ENCODE measurements around the gene PTPN1. TPM values are rescaled to one million over a fixed set of nuclear protein-coding genes. Genes with fewer than 3 reads are reported as not detected.
"Not testable (repeated sequence)": the region's sequence is repeated elsewhere in the genome, so short reads cannot be mapped to it uniquely, and the experiment has no call there.

PTPN1 gene
- total RNA-seq, 1 donor from 2014 or later: 24.1 TPM

- ATAC-seq: peak; percentile 88
Observed at GRCh38 chr20:50611128-50611810, 101.1 kb downstream of the PTPN1 start.

GRCh38 chr20:50613438-50614169 lies 103.4 kb downstream of the PTPN1 start:
- intact Hi-C loops (cut with micrococcal nuclease): no loop called here
- DNase-seq (no peak), ATAC-seq (no peak)

More at GRCh38 chr20:50611128-50611810, 101.1 kb downstream of the PTPN1 start:
- DNase-seq: peak; percentile 61
- intact Hi-C loops (cut with micrococcal nuclease): no loop called here

- DNase-seq: no peak
- intact Hi-C loops (cut with micrococcal nuclease): no loop called here
- ATAC-seq: no peak
Observed at GRCh38 chr20:50615407-50615806, 105.2 kb downstream of the PTPN1 start.

- no peak for DNase-seq
Observed at GRCh38 chr20:50617022-50617421, 106.8 kb downstream of the PTPN1 start.

GRCh38 chr20:50618537-50618936 lies 108.4 kb downstream of the PTPN1 start:
- no peak for ATAC-seq
- DNase-seq: no peak
- intact Hi-C loops (cut with micrococcal nuclease): no loop called here

More at GRCh38 chr20:50617022-50617421, 106.8 kb downstream of the PTPN1 start:
- intact Hi-C loops (cut with micrococcal nuclease): no loop called here
- no peak for ATAC-seq

GRCh38 chr20:50620459-50620858 lies 110.3 kb downstream of the PTPN1 start:
- DNase-seq; intact Hi-C loops (cut with micrococcal nuclease); ATAC-seq: not testable (repeated sequence)

- intact Hi-C loops (cut with micrococcal nuclease): no loop called here
- DNase-seq (no peak), ATAC-seq (no peak)
Observed at GRCh38 chr20:50621068-50621665, 111.0 kb downstream of the PTPN1 start.

- ATAC-seq (peak; percentile 22), DNase-seq (no peak)
- intact Hi-C loops (cut with micrococcal nuclease): no loop called here
Observed at GRCh38 chr20:50624351-50625016, 114.3 kb downstream of the PTPN1 start.

GRCh38 chr20:50625986-50626677 lies 115.9 kb downstream of the PTPN1 start:
- DNase-seq (peak; percentile 79), ATAC-seq (peak; percentile 78)
- intact Hi-C loops (cut with micrococcal nuclease): no loop called here

GRCh38 chr20:50627747-50628146 lies 117.6 kb downstream of the PTPN1 start:
- intact Hi-C loops (cut with micrococcal nuclease): no loop called here
- DNase-seq (no peak), ATAC-seq (no peak)

- intact Hi-C loops (cut with micrococcal nuclease): no loop called here
- DNase-seq (no peak), ATAC-seq (no peak)
Observed at GRCh38 chr20:50628332-50628731, 118.1 kb downstream of the PTPN1 start.

- DNase-seq (no peak), ATAC-seq (no peak)
- intact Hi-C loops (cut with micrococcal nuclease): no loop called here
Observed at GRCh38 chr20:50628853-50629669, 118.9 kb downstream of the PTPN1 start.

GRCh38 chr20:50629670-50630045 lies 119.5 kb downstream of the PTPN1 start:
- intact Hi-C loops (cut with micrococcal nuclease): no loop called here
- ATAC-seq (no peak), DNase-seq (no peak)

GRCh38 chr20:50630578-50631263 lies 120.5 kb downstream of the PTPN1 start:
- intact Hi-C loops (cut with micrococcal nuclease): no loop called here
- no peak for DNase-seq

GRCh38 chr20:50632236-50632635 lies 122.1 kb downstream of the PTPN1 start:
- ATAC-seq: no peak
- DNase-seq: no peak
- intact Hi-C loops (cut with micrococcal nuclease): no loop called here

More at GRCh38 chr20:50630578-50631263, 120.5 kb downstream of the PTPN1 start:
- no peak for ATAC-seq

GRCh38 chr20:50632701-50633100 lies 122.5 kb downstream of the PTPN1 start:
- no peak for DNase-seq
- no peak for ATAC-seq
- intact Hi-C loops (cut with micrococcal nuclease): no loop called here

- DNase-seq: no peak
- intact Hi-C loops (cut with micrococcal nuclease): no loop called here
- no peak for ATAC-seq
Observed at GRCh38 chr20:50633361-50633760, 123.2 kb downstream of the PTPN1 start.

GRCh38 chr20:50634191-50634590 lies 124.0 kb downstream of the PTPN1 start:
- ATAC-seq: no peak
- DNase-seq: no peak
- intact Hi-C loops (cut with micrococcal nuclease): no loop called here

Data from left ventricle myocardium superior (tissue), 1 donor.